Activated naive CD8-positive, alpha-beta T cell treated with anti-CD3 and anti-CD28 coated beads, Interleukin-2, amount 50 U/mL, for 16 hours (primary cell): ENCODE measurements around the gene ABCC1.
"Not testable (repeated sequence)": the region's sequence is repeated elsewhere in the genome, so short reads cannot be mapped to it uniquely, and the experiment has no call there.

Experiments
- DNase-seq: peaks from one replicate; pipeline ENCODE4 v3.0.0-alpha.2; 2020; ENCODE audit warnings: low read depth, low spot score

Gene ABCC1

GRCh38 chr16:16083421-16084156 is 134.2 kb downstream of the ABCC1 start:
- no peak for DNase-seq

GRCh38 chr16:16084874-16085273 is 135.5 kb downstream of the ABCC1 start:
- no peak for DNase-seq

GRCh38 chr16:16086653-16087446 is 137.4 kb downstream of the ABCC1 start:
- no peak for DNase-seq

- no peak for DNase-seq
These were observed 140.8 kb downstream of the ABCC1 start for GRCh38 chr16:16090238-16090637.

GRCh38 chr16:16092925-16093627 is 143.7 kb downstream of the ABCC1 start:
- DNase-seq, result no peak

- DNase-seq, result no peak
These were observed 144.4 kb downstream of the ABCC1 start for GRCh38 chr16:16093628-16094332.

- DNase-seq, result no peak
These were observed 146.2 kb downstream of the ABCC1 start for GRCh38 chr16:16095646-16096045.

- DNase-seq, result no peak
These were observed 146.9 kb downstream of the ABCC1 start for GRCh38 chr16:16096121-16096857.

GRCh38 chr16:16096858-16097213 is 147.4 kb downstream of the ABCC1 start:
- DNase-seq, result no peak

GRCh38 chr16:16099320-16099719 is 149.9 kb downstream of the ABCC1 start:
- no peak for DNase-seq

- no peak for DNase-seq
These were observed 151.2 kb downstream of the ABCC1 start for GRCh38 chr16:16100631-16101030.

GRCh38 chr16:16101585-16101984 is 152.2 kb downstream of the ABCC1 start:
- no peak for DNase-seq

GRCh38 chr16:16102738-16103137 is 153.3 kb downstream of the ABCC1 start:
- no peak for DNase-seq

GRCh38 chr16:16104132-16104803 is 154.9 kb downstream of the ABCC1 start:
- not testable (repeated sequence) for DNase-seq

GRCh38 chr16:16104804-16105141 is 155.4 kb downstream of the ABCC1 start:
- DNase-seq, result not testable (repeated sequence)

GRCh38 chr16:16105646-16106045 is 156.2 kb downstream of the ABCC1 start:
- no peak for DNase-seq

GRCh38 chr16:16106466-16106865 is 157.1 kb downstream of the ABCC1 start:
- no peak for DNase-seq

- DNase-seq, result no peak
These were observed 158.4 kb downstream of the ABCC1 start for GRCh38 chr16:16107839-16108238.

- no peak for DNase-seq
These were observed 159.3 kb downstream of the ABCC1 start for GRCh38 chr16:16108759-16109158.

GRCh38 chr16:16109453-16110110 is 160.2 kb downstream of the ABCC1 start:
- no peak for DNase-seq
